BJ (cell line): ENCODE measurements around the gene TOX2. TPM values are rescaled to one million over a fixed set of nuclear protein-coding genes. Genes with fewer than 3 reads are reported as not detected.

Experiments
- CTCF ChIA-PET: fragments of 350-600 bp; formaldehyde crosslinking; extraction: SDS; loops from one replicate; lab custom pipeline; 2021; ENCODE audit warnings: antibody characterized with exemption, inconsistent platforms; lab: Yijun Ruan, JAX
- POLR2A ChIA-PET: fragments of 300-600 bp; sonication (Branson Sonifier 250); formaldehyde crosslinking; extraction: SDS; loops from one replicate; lab custom pipeline; 2021; ENCODE audit warnings: antibody characterized with exemption; lab: Charles Lee
- DNase-seq: peaks from one replicate; pipeline ENCODE4 v3.0.0-alpha.2; 2011; ENCODE audit warnings: low read depth
- H3K27me3 ChIP-seq: 2 replicates; pipeline ENCODE4 v1.6.0; 2011; ENCODE audit warnings: low read length; ENCODE audit not compliant: control insufficient read depth, insufficient read depth
- H3K36me3 ChIP-seq: 2 replicates; pipeline ENCODE4 v1.5.1; 2011; ENCODE audit warnings: low read length; ENCODE audit not compliant: control insufficient read depth, insufficient read depth
- H3K4me3 ChIP-seq: 2 replicates; pipeline ENCODE4 v1.5.1; 2011; ENCODE audit warnings: low read depth, mild to moderate bottlenecking, control low read depth, low read length
- polyA plus RNA-seq: library from polyadenylated mRNA; depleted of rRNA; stranded (reverse); fragments of >200 nt; gene quantifications from 2 replicates; pipeline ENCODE4 v1.2.3, GENCODE V29; 2011
- TF ChIP-seq, protein P1 (sequence below): IDR thresholded peaks from 2 replicates; pipeline ENCODE4 v1.5.1; 2011; ENCODE audit warnings: low read depth, mild to moderate bottlenecking, control low read depth, inconsistent platforms, low read length, moderate library complexity; ENCODE audit not compliant: insufficient read depth

The TOX2 gene
- polyA plus RNA-seq, 1 experiment = 7.6 TPM

DNA sequence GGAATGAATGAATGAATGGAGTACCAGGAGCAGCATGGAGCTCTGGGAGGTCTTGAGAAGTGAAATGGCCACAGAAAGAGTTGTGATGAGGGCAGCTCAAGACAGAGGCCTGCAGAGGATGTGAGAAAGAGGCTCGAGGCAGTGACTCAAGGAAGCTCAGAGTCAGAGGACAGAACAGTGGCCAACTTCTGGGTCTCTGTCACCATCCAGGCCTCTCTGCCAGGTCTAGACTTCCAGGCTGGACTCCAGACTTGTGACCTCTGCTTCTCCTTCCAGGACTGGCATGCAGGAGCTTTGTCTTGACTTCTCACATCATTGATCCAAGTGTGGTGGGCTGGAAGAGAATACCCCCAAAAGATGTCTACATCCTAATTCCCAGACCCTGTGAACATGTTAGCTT lies 119.8 kb downstream of the TOX2 start:
- Histone ChIP-seq H3K27me3 (no peaks in the 10 kb centered on the region), H3K4me3 (no peak overlapping the region), H3K36me3 (no peaks in the 10 kb centered on the region)
- ChIA-PET CTCF (no interaction called here), POLR2A (no interaction called here)
- TF ChIP-seq, protein P1, sequence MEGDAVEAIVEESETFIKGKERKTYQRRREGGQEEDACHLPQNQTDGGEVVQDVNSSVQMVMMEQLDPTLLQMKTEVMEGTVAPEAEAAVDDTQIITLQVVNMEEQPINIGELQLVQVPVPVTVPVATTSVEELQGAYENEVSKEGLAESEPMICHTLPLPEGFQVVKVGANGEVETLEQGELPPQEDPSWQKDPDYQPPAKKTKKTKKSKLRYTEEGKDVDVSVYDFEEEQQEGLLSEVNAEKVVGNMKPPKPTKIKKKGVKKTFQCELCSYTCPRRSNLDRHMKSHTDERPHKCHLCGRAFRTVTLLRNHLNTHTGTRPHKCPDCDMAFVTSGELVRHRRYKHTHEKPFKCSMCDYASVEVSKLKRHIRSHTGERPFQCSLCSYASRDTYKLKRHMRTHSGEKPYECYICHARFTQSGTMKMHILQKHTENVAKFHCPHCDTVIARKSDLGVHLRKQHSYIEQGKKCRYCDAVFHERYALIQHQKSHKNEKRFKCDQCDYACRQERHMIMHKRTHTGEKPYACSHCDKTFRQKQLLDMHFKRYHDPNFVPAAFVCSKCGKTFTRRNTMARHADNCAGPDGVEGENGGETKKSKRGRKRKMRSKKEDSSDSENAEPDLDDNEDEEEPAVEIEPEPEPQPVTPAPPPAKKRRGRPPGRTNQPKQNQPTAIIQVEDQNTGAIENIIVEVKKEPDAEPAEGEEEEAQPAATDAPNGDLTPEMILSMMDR = no peak
- no peak for DNase-seq

GRCh38 chr20:44034965-44035635 lies 120.4 kb downstream of the TOX2 start:
- TF ChIP-seq, protein P1 = no peak
- ChIA-PET POLR2A (no interaction called here), CTCF (no interaction called here)
- DNase-seq = no peak
- Histone ChIP-seq H3K36me3 (no peaks in the 10 kb centered on the region), H3K4me3 (no peak overlapping the region), H3K27me3 (no peaks in the 10 kb centered on the region)

GRCh38 chr20:44035924-44036323 lies 121.3 kb downstream of the TOX2 start:
- CTCF ChIA-PET = interaction anchor here (0.7 kb wide), 1 partner anchor 586 kb away, joined by 3 read pairs; no protein-coding TSS in a partner anchor

GRCh38 chr20:44036441-44036840 lies 121.8 kb downstream of the TOX2 start:
- Histone ChIP-seq H3K36me3 (no peaks in the 10 kb centered on the region), H3K27me3 (no peaks in the 10 kb centered on the region), H3K4me3 (no peak overlapping the region)
- CTCF ChIA-PET = no interaction called here
- no peak for DNase-seq
- TF ChIP-seq, protein P1 = no peak
- POLR2A ChIA-PET = no interaction called here

More at GRCh38 chr20:44035924-44036323, 121.3 kb downstream of the TOX2 start:
- no peak overlapping the region for H3K4me3 ChIP-seq
- DNase-seq = no peak
- POLR2A ChIA-PET = no interaction called here
- H3K27me3 ChIP-seq = no peaks in the 10 kb centered on the region
- TF ChIP-seq, protein P1 = no peak
- no peaks in the 10 kb centered on the region for H3K36me3 ChIP-seq

GRCh38 chr20:44038681-44039123 lies 124.0 kb downstream of the TOX2 start:
- ChIA-PET CTCF (no interaction called here), POLR2A (no interaction called here)
- no peak for DNase-seq
- Histone ChIP-seq H3K4me3 (no peak overlapping the region), H3K36me3 (no peaks in the 10 kb centered on the region), H3K27me3 (no peaks in the 10 kb centered on the region)
- TF ChIP-seq, protein P1 = no peak
